Hypothalamus (tissue), 51 donors: ENCODE data around the gene ABHD17B.
"Not testable (repeated sequence)": the region's sequence is repeated elsewhere in the genome, so short reads cannot be mapped to it uniquely, and the experiment has no call there.

Source experiments
- DNase-seq, 51 donors: peaks; one replicate each; lab custom pipeline; 2025; lab: John Stamatoyannopoulos, UW

Gene ABHD17B

DNA sequence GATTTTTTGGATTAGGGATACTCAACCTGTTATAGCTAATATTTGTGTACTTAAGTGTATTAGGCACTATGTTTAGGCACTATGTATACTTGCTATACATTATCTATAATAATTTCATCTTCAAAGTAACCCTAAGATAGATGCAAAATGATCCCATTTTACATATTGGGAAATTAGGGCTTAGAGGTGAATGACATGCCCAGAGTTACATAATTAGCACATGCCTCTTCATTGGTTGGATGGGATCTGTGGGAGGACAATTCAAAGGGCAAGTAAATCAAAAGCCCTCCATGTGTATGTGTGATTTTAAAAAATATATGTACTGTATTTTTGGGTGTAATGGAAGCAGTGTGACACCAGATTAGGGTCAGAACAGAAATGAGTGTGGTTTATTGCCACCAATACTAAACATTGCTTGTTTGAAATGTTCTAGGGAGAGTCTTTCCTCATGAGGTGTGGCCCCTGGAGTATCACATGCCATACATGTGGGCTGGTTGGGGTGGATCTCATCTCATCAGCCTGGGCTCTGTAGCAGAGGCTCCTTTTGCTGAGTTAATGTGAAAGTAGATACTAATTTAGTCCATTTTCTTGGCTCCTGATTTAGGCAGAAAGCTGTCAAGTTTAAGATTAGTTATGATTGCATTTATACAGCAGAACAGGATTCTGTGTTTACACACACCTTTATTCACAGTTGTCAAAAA is 6.0 kb upstream of the ABHD17B start:
- DNase-seq = no peak

DNA sequence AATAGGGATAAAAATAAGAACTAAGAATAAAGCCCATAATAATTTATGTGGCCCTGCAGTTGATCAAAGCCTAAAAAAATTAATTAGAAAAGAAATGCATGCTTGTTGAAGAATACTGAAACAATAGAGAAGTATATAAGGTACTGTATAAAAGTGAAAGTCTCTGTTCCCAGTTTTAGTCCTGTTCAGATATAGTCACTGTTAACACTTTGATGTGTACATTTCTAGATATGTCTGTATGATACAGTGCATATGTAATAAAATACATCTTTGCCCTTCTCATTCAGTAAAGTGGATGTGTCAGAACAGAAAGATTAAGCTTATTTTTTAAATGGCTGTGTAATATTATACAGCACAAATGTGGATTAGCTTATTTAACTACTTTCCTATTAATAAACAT is 4.5 kb upstream of the ABHD17B start:
- no peak for DNase-seq

DNA sequence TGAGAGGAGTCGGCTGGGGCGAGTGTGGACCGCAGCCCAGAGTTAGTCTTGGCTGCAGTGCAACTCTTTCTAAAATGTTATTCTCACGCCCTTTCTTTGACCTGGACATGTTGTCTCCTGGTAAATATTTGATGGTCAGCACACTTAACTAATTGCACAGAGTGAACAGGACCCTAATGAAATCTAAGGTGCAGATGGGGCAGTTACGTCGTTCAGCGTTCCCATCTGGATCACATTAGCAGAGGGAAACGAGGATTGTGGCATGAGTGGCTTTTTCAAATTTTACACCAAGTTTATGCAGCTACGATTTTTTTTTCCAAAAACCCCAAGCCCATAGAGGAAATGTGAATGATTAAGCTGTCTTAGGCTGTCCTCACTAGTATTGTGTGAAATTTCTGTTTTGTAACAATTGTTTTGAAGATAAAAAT is 929 bp upstream of the ABHD17B start:
- DNase-seq = peak in 1 of 51 donors; percentile 24

DNA sequence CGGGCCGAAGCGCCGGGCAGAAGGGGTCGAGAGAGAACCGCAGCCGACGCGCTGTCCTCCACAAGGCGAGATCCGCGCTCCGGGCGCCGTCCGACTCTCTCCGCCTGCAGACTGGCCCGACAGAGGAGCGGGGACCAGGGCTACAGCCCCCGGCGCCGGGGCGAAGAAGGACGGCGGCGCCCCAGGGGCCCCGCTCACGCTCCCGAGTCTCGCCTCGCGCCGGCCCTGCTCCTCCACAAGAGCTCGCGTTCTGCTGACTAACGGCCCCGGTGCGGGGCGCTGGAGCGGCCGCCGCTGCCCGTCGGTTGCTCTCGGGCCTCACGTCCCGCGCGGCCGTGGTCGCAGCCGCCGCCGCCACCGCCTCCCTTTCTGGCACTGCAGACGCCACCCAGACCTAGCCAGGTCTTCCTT is 338 bp downstream of the ABHD17B start:
- DNase-seq = peak in 6 of 51 donors; percentile 49 to 96 (median 60)

DNA sequence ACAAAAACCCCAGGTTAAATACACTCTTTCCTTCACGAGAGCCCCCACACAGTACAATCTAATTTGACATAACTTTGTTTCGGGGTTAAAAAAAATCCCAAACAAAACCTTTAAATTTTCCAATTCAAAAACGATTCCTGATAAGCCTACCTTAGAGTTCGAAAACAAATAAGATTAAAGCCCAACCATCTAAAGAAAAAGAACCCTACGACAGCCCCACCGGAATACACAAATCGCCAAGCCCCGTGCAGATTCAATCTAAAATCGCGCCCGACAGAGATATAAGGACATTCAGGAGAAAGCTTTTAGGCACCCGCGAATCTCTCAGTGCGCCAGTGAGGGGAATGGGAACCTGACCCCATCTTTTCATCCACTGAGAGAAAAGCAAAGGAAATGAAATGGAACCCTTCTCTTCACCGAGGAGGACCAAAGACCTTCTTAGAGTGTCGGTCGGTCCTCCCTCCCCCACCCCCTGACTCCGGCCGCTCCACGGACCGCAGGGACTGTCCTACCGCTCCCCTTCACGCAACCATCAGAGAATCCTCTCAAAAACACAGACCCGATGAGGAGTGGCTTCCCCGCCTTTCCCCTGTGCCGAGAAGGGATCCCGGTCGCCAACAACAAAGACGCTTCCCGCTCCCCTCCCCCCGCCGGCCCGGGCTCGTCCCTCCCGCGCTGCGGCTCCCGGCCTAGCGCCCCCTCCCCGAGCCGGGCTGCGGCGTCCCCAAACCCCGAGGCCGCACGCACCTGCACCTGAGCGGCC is 925 bp downstream of the ABHD17B start:
- DNase-seq = peak in 50 of 51 donors; percentile 13 to 82 (median 58)

DNA sequence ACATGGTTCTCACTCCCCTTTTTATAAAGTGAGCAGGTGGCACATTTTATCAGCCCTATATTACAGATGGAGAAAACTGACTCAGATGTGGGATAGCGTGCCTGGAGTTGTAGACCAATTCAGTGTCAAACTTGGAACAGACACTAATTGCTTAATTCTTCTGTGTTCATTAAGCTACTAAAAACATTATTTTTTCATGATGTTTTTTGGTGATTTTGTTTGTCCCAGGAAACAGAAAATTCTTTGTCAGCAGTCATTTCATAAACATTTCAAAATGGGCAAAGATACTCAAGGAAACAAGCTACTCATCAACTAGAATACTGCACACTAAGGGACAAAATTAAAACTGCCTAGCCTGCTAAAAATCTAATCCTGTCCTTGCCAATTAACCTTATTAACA is 2.2 kb downstream of the ABHD17B start:
- peak in 1 of 51 donors; percentile 10 for DNase-seq

DNA sequence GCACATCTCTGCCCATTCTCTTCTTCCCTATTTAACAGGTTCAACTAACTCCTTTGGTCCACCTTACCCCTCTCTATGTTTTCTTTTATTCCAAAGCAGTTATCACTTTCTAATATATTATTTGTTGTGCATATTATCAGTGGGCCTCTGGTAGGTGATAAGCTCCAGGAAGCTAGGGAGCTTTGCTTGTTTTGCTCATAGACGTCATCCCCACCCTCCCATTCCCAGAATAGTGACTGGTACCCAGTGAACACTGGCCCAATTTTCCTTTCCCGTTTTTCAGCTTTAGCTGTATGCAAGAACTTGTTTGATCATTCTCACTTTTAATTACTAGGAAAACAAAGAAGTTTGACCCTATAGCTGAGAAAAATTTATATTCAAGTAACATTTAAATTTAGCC is 6.9 kb downstream of the ABHD17B start:
- no peak for DNase-seq

DNA sequence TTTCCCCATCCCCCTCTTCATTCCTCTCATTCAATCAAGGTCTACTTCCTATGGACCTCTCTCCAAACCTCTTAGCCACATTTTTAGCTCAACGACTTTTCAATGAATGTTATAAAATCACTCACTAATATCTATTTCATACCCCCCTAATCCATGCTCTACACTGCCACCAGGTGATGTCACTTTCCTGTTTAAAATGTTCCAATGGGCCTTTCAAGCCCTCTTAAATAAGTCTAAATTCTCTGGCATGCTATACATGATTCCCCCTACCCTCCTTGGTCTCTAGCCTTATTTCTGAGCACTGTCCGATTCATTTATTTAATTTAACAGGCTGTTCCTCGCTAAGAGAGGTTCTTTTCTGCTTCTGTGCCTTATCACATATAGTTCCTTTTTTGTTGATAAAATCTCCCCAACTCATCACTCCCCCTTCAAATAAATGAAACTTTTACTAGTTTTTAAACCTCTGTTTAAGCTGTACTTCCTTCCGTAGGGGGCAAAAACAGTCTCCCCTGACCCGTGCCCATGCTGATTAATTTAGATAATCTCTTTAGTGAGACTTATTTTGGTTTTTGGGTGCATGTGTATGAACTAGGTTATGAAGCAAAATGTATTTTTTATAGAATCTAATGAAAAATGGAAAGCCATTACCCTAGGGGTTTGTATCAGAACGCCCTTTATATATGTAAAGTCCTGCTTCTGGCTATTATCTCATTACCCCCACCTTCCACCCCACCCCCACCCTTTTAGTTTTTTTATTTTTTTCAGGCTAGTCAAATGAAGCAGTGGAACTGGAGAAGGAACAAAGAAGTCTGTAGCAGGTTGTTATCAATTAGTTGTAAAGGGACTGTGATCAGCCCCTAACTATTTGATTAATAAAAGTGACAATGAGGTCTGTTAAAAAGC is 9.0 kb downstream of the ABHD17B start:
- no peak for DNase-seq

DNA sequence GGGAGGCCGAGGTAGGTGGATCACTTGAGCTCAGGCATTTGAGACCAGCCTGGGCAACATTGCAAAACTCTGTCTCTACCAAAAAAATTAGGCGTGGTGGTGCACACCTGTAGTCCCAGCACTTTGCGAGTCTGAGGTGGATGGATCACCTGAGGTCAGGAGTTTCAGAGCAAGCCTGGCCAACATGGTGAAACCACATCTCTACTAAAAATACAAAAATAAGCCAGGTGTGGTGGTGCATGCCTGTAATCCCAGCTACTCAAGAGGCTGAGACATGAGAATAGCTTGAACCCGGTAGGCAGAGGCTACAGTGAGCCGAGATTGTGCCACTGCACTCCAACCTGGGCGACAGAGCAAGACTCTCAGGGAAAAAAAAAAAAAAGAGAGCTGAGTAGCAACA is 12.2 kb downstream of the ABHD17B start:
- not testable (repeated sequence) for DNase-seq

DNA sequence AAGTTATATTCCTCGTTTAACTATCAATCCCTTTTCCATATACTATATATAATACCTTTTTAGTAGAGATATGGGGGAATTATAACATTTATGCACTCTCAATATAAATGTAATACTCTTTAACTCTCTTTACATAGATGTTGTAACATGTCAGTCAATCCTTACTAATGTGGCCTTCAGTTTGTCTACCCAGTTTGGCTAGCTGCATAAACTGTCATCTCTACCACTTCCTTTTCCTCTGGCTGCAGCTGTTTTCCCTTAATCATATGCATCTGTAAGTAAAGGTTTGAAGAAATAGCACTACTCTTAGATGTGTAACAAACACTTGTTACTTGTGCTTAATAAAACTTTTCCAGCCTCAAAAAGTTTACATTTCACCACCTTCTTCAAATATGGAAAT is 13.4 kb downstream of the ABHD17B start:
- no peak for DNase-seq

DNA sequence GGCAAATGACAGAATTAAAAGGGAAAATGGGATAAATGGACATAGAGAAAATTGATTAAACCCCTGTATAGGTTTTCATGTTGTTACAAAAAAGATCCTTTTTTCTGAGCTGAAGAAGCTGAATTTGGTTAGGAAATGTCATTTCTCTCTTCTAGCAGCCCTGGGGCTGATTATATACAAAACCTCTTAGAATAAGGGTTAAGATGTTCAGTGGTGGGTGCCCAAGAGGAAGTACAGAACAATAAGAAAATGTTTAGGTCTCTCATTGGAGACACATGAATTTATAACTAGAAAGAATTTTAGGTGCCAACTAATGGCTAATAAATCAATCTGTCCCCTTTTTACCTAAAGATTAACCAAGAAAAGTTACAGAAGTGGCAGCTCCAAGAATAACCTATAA is 14.2 kb downstream of the ABHD17B start:
- DNase-seq = no peak

DNA sequence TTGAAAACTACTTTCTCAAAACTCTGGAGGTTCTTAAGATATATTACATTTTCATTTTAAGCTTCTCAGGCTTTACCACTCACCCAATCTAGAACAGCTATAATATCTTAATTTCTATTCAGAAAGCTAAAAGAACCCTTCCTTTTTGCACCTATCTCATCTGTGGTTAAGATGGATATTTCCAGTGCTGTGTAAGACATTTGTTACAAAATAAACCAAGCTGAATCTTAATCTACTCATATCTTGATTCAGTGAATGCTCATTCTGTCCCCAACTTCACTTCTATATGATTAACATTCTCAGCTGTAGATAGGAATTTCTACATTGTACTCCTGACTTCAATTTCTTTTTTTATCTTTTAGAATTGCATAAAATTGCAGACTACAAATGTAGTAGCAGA is 15.0 kb downstream of the ABHD17B start:
- DNase-seq = no peak

DNA sequence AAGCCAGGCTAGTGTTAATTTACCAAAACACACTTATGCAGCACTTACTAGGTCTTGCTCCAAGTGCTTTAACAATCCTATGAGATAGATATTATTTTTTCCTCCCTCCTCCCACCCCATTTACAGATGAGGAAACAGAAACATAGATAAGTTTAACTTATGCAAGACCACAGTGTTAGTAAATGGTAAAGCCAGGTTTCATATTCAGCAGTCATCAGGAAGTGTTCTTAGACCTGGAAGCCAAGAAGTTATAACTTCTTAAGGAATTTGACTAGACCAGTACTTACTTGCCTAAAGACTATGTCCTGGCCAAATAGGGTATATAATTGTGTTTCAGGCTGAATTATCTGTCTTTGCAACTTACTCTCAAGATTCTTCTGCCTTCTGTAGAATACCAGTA is 15.9 kb downstream of the ABHD17B start:
- no peak for DNase-seq

DNA sequence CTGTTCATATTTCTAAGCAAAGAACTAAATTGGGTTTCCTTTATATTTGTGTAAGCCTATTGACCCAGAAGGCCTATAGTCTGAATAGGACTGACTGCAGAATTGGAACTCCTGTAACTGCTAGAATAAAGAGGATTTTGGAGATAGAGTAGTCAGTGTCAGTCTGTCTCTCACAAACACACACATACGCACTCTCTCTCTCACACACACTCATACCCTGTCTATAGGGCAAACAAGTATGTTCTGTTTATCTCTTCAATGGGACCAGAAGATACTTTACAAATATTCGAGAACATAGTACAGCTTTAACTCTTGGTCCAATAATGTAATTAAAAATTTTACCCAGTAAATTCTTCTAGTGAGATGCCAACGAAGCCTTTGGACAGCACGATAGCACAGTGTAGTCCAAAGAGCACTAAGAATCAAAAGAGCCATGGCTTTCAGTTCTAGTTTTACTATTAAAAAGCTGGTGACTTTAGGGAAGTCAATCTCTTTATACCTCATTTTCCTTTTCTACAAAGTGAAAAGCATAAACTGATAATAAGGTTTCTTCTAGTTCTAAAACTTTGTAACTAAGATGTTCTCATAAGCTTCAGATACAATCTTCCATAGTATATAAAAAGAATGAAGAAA is 19.3 kb downstream of the ABHD17B start:
- DNase-seq = no peak

DNA sequence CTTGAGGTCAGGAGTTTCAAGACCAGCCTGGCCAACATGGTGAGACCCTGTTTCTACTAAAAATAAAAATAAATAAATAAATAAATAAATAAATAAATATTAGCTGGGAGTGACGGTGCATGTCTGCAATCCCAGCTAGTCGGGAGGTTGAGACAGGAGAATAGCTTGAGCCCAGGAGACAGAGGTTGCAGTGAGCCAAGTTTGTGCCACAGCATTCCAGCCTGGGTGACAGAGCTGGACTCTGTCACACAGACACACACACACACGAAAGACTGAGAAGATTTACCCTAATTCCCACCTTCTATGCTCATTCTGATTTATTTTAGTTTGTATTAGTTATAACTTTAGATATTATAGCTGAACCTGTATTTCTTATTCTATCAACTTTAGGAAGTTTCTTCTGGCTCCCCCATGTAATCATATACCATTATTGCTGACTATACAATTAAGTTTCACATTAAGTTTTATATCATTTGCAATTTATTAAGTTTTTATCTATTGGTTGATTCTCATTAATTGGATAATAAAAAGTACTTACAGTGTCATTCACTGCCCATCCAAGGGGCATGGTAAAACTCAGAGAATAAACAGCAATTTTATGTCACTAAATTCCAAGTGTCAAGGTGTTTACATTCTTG is 20.8 kb downstream of the ABHD17B start:
- DNase-seq = no peak

DNA sequence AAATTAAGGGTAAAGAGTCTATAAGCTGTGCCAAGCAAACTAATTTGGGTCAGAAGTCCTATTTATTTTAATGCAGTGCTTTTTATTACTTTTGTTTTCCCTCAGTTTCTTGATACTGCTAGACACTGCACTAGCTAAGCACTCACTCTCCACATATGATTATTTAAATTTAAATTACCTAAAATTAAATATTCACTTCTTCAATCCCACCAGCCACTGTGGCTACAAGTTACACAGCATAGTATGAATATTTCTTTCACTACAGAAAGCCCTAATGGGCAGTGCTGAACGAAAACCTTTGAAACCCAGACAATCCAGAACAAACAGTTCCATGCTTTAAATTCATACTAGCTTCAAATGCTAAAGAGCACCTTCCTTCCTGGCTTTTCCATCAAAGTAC is 23.6 kb downstream of the ABHD17B start:
- DNase-seq = no peak

DNA sequence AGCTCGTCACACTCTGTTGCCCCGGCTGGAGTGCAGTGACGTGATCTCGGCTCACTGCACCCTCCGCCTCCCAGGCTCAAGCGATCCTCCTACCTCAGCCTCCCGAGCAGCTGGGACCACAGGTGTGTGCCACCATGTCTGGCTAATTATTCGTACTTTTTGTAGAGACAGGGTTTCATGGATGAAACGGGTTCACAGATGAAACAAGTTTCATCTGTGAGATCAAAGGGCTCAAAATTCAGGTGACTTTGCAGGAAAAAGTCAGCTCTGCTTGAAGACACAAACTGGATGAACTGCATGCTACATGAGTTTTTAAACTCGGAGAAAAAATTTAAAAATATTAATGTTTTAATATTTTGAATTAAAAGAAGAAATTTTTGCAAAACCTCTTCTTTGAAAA is 24.5 kb downstream of the ABHD17B start:
- no peak for DNase-seq

DNA sequence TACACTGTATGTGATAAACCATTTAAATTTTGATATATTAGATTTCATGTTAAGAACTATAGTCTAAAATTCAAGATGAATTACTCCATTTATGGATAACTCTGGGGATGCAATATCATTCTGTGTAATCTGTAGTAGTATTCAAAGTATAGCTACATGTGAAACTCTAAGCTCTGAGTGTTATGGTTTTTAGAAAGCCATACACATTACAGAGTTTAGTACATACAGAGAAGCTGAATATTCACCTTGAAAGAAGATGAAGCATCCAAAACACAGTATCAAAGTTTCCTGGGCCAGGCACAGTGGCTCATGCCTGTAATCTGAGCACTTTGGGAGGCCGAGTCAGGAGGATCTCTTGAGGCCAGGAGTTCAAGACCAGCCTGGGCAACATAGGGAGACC is 25.0 kb downstream of the ABHD17B start:
- DNase-seq = no peak

DNA sequence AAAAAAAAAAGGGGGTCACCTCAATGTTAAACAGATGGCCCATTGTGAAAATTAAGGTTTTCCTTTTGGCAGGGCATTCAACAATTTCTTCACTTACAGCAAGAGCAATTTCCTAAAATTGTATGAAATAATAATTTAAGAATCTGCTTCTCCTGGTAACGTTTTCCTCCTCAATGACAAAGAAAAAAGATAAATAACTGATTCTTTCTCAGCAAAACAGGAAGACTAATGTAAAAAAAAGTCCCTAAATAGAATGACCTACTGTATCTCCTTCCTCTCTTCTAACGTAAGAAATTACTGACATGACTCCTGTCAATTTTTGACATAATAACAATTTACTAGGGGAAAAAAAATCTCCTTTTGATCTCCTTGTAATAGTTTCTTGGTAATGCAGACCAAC is 25.5 kb downstream of the ABHD17B start:
- DNase-seq = no peak

DNA sequence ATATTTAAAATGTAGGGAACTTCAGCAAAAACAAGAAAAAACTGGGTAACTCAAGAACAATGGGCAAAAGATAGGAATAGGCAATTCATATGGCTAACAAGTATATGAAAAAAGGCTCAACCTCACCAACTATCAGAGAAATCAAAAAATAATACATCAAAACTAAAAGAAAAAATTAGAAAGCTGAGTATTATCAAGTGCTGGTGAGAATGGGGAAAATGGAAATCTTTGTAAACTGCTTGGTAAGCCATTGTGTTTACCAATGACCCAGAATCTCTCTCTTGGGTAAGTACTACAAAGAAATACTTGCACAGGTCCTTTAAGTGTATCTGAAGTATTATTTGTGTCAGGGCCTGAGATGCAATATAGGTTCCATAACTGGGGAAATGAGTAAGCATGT is 27.0 kb downstream of the ABHD17B start:
- DNase-seq = no peak
